ENCODE data around the gene KIF13A.

DNA sequence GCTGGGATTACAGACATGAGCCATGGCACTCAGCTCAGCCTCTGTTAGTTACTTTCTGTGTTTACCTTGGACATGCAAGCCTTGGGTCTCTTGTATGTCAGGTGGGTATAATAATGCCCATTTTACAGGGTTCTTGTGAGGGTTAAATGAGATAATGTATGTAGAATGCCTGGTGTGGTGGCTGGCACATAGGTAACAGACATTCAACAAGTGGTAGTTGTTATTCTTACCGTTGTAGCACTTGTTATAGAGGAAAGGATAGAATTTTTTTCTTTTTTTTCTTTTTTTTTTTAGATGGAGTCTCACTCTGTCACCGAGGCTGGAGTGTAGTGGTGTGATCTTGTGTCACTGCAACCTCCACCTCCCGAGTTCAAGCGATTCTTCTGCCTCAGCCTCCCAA lies 8.0 kb upstream of the KIF13A start:
- TF ChIP-seq CTCF (IDR thresholded peaks at IDR 0.05) = no peak
- TF ChIP-seq POLR2AphosphoS5 (IDR thresholded peaks at IDR 0.05; ENCODE audit: insufficient read depth in 1 of 2, low read depth in 1 of 2) = no peak
- TF ChIP-seq POLR2A (IDR thresholded peaks at IDR 0.05) = no peak

Data from vagina (tissue), 2 donors.